GM19452 (cell line): Measurements from ENCODE around the gene HSPB6.
A peak's percentile ranks its signal among the peaks of the same experiment; 100 is the strongest.

ENCODE experiments used
- ATAC-seq: cut with Tn5 transposase; IDR thresholded peaks from one replicate; pipeline ENCODE4 v1.9.1; 2021; ENCODE audit not compliant: unreplicated experiment

The HSPB6 gene

DNA sequence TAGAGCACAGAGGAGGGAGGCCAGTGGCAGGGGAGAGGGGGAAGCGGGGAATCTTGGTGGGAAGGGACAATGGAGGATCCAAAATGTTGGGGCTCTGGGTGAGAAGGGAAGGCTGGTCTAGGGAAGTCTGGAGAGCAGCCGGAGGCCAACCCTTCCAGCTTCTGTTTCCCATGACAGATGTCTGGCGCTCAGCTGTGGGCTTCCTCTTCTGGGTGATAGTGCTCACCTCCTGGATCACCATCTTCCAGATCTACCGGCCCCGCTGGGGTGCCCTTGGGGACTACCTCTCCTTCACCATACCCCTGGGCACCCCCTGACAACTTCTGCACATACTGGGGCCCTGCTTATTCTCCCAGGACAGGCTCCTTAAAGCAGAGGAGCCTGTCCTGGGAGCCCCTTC, 10.3 kb downstream of the HSPB6 start:
- no peak for ATAC-seq

GRCh38 chr19:35746087-35746462, 10.8 kb downstream of the HSPB6 start:
- no peak for ATAC-seq

- ATAC-seq: peak; percentile 41
These were observed 11.3 kb downstream of the HSPB6 start, which contains the start of the genes PSENEN and U2AF1L4 for GRCh38 chr19:35745328-35746086. PSENEN (plus strand) TSS chr19:35745651; CDS start chr19:35745931, 280 bp downstream. U2AF1L4 (minus strand) TSS chr19:35745418; CDS start chr19:35745391, 27 bp downstream.

DNA sequence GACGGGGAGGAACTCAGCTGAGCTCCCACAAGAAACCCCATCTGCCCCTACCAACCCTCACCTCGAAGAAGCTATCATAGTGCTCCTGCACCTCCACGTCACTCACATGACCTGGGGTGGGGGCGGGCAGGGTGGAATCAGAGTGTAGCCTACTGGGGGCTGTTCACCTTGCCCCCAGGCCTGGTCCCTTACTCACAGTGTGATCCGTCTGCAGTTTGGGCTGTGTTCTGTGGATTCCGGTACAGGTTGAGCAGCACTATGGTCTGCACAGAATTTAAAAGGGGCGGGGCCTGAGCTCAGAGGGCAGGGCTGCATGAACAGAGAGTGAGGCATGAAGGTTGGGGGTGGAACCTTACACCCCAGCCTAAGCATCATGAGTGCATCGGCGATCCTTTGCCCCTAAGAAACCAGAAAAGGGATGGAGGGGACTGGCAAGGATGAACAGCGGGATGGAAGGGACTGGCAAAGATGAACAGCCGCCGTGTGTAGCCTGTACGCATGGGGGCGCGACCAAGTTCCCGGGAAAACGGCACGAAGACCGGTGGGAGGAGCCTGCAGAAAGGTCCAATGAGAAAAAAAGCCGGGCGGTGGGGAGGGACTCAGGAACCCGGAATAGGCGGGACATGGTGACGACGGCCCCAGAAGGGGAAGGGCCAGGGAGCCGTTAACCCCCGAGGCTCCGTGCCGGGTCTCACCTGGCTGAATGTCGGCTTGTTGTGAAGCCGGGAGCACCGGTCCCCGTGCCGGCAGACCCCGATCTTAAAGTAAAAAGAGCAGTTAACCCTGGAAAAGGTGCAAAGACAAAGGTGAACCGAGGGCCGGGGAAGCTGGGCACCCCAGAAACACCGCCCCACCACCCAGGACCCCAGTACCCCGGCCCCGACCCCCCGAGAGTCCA, 12.2 kb downstream of the HSPB6 start:
- ATAC-seq: peak; percentile 30

DNA sequence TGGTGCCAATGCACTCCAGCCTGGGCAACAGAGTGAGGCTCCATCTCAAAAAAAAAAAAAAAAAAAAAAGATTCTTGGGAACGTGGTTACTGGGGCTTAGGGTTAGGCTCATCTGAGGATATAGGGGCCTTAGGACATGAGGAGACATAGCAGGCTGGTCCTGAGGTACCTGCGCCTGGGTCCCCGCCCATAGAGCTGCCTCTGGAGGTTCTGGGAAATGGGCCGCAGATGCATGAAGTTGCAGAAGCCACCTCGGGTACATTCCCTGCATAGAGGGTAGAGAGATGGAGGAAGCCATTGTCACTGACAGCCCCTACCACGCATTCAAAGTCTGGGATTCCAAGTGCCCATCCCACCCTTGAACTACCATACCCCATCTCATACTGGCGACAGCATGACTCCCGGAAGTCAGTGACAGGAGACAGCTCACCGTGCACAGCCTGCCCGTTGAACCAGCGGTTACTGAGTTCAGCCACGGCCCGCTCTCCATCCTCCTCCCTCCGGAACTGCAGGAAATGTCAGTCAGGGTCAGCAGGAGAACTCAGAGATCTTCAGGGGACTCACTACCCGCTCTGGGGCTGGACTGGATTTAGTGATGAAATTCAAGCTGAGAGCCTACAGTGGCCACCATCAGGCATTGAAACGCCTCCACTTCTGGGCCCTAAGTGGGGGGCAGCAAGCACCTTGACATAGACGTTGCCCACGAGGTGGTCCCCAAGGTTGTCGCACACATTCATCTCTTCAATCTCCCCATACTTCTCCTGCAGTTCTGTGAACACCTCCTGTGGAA, 13.0 kb downstream of the HSPB6 start:
- ATAC-seq: no peak

GRCh38 chr19:35742121-35742724, 14.6 kb downstream of the HSPB6 start, which contains the start of gene IGFLR1:
IGFLR1 (minus strand) TSS chr19:35742452; CDS start chr19:35741180, 1,272 bp downstream.
- no peak for ATAC-seq

DNA sequence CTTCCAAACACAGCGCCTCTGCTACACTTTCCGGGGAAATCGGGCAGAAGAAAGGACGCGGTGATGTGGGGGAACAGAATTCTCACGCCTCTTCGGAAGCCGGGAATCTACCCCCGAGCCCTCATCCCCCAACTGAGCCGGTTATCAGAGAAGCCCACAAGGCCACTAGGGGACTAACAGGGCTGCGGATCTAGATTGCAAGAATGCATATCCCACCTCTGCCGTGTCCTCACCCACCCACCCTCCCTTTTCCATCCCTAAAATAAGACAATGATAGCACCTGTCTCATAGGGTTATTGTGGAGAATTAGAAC, 15.7 kb downstream of the HSPB6 start:
- ATAC-seq: no peak

- ATAC-seq: peak; percentile 59
These were observed 16.2 kb downstream of the HSPB6 start for GRCh38 chr19:35740423-35741202.

GRCh38 chr19:35740108-35740422, 16.8 kb downstream of the HSPB6 start:
- ATAC-seq: no peak

DNA sequence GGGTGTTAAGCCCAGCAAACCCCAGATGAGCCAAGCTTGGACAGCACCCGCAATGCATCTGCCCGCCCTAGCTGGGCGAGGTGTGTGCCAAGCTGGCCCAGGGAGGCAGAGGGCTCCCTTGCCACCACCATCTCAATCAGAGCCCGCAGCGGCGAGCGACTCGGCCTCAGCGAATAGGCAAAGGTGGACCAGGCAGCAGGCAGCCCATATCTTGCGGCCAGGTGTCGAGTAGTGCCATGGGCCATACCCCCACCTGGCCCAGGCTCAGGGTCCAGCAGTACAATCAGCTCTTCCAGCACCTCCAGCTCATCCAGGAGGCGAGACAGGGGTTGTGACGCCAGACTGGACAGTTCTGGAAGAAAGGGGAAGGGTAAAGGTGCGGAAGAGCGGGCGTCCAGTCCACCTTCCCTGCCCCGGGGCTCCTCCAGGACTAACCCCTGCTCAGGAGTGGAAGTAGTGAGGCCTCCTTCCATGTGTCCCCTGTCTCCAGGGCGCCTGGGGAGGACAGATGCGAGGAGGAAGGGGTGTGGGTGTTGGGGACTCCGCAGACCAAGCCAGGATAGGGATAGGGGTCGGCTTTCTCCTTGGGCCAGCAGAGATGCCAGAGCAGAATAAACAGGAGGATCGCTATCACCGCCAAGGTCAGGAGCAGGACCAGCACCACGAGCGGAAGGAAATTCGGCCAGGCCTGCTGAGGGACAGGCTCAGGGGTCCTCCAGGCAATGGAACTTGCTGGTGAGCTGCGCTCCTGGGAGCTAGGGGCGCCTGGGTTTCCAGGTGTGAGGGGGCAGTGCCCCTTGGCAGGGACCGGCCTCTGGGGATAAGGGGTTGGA, 17.3 kb downstream of the HSPB6 start:
- no peak for ATAC-seq

DNA sequence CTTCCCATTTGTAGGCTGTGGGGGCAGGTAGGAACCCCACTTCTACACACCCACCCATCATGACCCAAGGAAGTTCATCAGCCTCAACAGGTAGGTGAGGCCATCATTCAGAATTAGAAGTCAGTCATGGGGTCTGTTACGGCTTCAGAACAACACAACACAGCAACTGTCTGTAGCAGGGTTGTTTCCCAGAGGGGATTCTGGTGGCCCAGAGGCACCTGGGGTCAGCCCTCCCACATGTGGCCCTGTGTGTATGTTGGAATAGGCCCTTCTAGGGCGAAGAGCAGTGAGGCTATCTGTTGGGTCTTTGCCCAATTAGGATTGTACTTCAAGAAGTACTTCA, 18.0 kb downstream of the HSPB6 start:
- ATAC-seq: no peak

DNA sequence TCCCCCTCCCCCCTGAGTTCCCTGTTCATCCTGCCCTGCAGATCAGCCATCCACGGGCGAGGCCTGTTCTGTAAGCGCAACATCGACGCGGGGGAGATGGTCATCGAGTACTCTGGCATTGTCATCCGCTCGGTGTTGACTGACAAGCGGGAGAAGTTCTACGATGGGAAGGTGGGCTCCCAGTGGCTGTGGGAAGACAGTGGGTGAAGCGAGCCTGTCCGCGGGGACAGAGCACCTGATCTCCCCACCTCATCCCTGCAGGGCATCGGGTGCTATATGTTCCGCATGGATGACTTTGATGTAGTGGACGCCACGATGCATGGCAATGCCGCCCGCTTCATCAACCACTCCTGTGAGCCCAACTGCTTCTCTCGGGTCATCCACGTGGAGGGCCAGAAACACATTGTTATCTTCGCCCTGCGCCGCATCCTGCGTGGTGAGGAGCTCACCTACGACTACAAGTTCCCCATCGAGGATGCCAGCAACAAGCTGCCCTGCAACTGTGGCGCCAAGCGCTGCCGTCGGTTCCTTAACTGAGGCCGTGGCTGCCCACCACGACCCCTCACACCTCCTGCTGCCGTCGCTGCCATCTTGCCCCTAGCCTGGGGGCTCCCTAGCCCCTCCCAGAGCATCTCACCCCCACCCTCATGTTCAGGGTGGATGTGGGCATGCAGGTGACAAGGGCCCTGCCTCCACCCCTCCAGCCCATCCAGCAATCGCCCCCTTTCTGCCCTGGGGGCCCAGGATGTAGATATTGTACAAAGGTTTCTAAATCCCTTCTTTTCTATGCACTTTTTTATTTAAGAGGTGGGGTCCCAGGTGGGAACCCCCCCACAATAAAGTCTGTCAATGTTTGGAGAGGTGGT, 18.6 kb downstream of the HSPB6 start:
- ATAC-seq: no peak

DNA sequence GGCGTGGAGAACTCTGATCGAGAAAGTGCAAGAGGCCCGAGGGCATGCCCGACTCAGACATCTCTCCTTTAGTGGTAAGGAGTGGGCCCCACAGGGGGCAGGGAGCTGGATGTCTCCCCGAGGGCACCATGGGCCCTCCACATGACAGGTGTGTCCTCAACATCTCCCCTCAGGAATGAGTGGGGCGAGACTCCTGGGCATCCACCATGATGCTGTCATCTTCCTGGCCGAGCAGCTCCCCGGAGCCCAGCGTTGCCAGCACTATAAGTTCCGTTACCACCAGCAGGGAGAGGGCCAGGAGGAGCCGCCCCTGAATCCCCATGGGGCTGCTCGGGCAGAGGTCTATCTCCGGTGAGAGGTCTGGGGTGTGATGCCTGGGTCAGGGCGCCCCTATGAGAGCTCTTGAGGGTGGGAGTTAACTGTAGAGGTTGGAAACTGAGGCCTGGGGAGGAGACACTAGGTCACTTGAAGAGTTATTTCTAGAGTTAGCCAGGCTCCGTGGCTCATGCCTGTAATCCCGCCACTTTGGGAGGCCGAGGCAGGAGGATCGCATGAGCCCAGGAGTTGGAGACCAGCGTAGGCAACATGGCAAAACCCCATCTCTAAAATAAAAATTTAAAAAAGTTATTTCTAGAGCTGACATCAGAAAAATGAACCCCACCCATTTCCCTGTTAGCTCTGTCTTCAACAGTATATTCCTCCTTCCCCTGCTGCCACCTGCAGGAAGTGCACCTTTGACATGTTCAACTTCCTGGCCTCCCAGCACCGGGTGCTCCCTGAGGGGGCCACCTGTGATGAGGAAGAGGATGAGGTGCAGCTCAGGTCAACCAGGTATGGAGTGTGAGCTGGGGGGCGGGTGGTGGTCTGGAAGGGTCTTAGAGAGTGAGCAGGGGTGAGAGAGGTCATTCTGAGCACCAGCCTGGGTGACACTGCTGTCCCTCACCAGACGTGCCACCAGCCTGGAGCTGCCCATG, 19.6 kb downstream of the HSPB6 start:
- ATAC-seq: no peak

GRCh38 chr19:35734889-35735288, 21.9 kb downstream of the HSPB6 start:
- no peak for ATAC-seq

DNA sequence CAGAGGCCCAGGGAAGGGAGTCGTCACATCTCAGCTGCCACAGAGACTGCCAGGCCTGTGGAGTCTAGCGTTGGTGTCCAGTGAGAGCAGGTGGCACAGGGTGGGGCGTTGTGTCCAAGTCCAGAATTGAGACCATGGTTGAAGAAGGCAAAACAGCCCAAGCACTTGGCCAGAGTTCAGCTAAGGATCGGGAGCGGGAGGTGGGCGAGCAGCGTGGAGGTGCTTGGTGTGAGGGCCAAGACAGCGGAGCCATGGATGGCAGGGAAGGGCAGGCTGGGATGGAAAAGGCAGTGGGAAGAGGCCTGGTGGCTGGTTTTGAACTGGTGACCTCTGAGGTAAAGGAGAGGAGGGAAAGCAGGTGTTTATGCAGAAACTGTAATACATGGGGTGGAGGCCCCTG, 22.6 kb downstream of the HSPB6 start:
- ATAC-seq: no peak

- no peak for ATAC-seq
These were observed 23.4 kb downstream of the HSPB6 start for GRCh38 chr19:35733180-35734125.
